ENCODE results near the gene TMEM240. TPM values are rescaled to one million over a fixed set of nuclear protein-coding genes. Genes with fewer than 3 reads are reported as not detected.
"Not testable (repeated sequence)": the region's sequence is repeated elsewhere in the genome, so short reads cannot be mapped to it uniquely, and the experiment has no call there.

TMEM240 gene
- total and polyA plus RNA-seq, 10 of the 15 experiments (the other 5 are each of a cell fraction or from before 2014, with no cell fraction given) = 0.17 to 0.49 TPM; not detected in 8

GRCh38 chr1:1507305-1507704, 33.1 kb downstream of the TMEM240 start (continued):
- TF ChIP-seq, protein P1, sequence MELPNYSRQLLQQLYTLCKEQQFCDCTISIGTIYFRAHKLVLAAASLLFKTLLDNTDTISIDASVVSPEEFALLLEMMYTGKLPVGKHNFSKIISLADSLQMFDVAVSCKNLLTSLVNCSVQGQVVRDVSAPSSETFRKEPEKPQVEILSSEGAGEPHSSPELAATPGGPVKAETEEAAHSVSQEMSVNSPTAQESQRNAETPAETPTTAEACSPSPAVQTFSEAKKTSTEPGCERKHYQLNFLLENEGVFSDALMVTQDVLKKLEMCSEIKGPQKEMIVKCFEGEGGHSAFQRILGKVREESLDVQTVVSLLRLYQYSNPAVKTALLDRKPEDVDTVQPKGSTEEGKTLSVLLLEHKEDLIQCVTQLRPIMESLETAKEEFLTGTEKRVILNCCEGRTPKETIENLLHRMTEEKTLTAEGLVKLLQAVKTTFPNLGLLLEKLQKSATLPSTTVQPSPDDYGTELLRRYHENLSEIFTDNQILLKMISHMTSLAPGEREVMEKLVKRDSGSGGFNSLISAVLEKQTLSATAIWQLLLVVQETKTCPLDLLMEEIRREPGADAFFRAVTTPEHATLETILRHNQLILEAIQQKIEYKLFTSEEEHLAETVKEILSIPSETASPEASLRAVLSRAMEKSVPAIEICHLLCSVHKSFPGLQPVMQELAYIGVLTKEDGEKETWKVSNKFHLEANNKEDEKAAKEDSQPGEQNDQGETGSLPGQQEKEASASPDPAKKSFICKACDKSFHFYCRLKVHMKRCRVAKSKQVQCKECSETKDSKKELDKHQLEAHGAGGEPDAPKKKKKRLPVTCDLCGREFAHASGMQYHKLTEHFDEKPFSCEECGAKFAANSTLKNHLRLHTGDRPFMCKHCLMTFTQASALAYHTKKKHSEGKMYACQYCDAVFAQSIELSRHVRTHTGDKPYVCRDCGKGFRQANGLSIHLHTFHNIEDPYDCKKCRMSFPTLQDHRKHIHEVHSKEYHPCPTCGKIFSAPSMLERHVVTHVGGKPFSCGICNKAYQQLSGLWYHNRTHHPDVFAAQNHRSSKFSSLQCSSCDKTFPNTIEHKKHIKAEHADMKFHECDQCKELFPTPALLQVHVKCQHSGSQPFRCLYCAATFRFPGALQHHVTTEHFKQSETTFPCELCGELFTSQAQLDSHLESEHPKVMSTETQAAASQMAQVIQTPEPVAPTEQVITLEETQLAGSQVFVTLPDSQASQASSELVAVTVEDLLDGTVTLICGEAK (IDR thresholded peaks at IDR 0.05; ENCODE audit: borderline replicate concordance) = no peak
- TF ChIP-seq TCF12 (IDR thresholded peaks at IDR 0.05; ENCODE audit: low read depth, low read length) (no peak), RFX5 (IDR thresholded peaks at IDR 0.05; ENCODE audit: low read depth, low read length) (no peak), CBX3 (IDR thresholded peaks at IDR 0.05; ENCODE audit: borderline replicate concordance, low read depth) (no peak), CHD2 (IDR thresholded peaks at IDR 0.05; ENCODE audit: borderline replicate concordance, low read depth, low read length) (no peak), WRNIP1 (IDR thresholded peaks at IDR 0.05; ENCODE audit: borderline replicate concordance, low read depth, low read length) (no peak), NRF1 (conservative IDR thresholded peaks at IDR 0.05; ENCODE audit: low read depth, low read length) (no peak), JUND (IDR thresholded peaks at IDR 0.05; ENCODE audit: low read depth, low read length) (no peak), EED (IDR thresholded peaks at IDR 0.05; ENCODE audit: low read depth) (no peak), IKZF2 (IDR thresholded peaks at IDR 0.05) (no peak)
- TF ChIP-seq, protein P2, sequence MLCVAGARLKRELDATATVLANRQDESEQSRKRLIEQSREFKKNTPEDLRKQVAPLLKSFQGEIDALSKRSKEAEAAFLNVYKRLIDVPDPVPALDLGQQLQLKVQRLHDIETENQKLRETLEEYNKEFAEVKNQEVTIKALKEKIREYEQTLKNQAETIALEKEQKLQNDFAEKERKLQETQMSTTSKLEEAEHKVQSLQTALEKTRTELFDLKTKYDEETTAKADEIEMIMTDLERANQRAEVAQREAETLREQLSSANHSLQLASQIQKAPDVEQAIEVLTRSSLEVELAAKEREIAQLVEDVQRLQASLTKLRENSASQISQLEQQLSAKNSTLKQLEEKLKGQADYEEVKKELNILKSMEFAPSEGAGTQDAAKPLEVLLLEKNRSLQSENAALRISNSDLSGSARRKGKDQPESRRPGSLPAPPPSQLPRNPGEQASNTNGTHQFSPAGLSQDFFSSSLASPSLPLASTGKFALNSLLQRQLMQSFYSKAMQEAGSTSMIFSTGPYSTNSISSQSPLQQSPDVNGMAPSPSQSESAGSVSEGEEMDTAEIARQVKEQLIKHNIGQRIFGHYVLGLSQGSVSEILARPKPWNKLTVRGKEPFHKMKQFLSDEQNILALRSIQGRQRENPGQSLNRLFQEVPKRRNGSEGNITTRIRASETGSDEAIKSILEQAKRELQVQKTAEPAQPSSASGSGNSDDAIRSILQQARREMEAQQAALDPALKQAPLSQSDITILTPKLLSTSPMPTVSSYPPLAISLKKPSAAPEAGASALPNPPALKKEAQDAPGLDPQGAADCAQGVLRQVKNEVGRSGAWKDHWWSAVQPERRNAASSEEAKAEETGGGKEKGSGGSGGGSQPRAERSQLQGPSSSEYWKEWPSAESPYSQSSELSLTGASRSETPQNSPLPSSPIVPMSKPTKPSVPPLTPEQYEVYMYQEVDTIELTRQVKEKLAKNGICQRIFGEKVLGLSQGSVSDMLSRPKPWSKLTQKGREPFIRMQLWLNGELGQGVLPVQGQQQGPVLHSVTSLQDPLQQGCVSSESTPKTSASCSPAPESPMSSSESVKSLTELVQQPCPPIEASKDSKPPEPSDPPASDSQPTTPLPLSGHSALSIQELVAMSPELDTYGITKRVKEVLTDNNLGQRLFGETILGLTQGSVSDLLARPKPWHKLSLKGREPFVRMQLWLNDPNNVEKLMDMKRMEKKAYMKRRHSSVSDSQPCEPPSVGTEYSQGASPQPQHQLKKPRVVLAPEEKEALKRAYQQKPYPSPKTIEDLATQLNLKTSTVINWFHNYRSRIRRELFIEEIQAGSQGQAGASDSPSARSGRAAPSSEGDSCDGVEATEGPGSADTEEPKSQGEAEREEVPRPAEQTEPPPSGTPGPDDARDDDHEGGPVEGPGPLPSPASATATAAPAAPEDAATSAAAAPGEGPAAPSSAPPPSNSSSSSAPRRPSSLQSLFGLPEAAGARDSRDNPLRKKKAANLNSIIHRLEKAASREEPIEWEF (IDR thresholded peaks at IDR 0.05; ENCODE audit: insufficient replicate concordance, low read depth, low read length) = no peak

- ATAC-seq; H3K4me3 ChIP-seq; H3K9me3 ChIP-seq (replicated peaks; ENCODE audit: control insufficient read depth, insufficient read depth, low read length); H3K4me2 ChIP-seq (ENCODE audit: control insufficient read depth, insufficient read depth); FAIRE-seq; H3K9ac ChIP-seq (ENCODE audit: control insufficient read depth, insufficient read depth, low read length); H3K27me3 ChIP-seq (replicated peaks in 1 of 2; ENCODE audit: control insufficient read depth in 2 of 2, insufficient read depth in 2 of 2, low read length in 1 of 2); H4K20me1 ChIP-seq (ENCODE audit: control insufficient read depth, insufficient read depth); H3K27ac ChIP-seq (ENCODE audit: control insufficient read depth, insufficient read depth); H3K4me1 ChIP-seq (ENCODE audit: control insufficient read depth, insufficient read depth, low read length); H3K79me2 ChIP-seq (ENCODE audit: control insufficient read depth, insufficient read depth, low read length); DNase-seq (ENCODE audit: low read depth, low spot score); H3K36me3 ChIP-seq (ENCODE audit: control insufficient read depth in 2 of 2, insufficient read depth in 2 of 2, low read length in 1 of 2): not testable (repeated sequence)
- RAD21 ChIA-PET (ENCODE audit: unreplicated experiment) = interaction anchor here (0.6 to 1.2 kb wide), 4 partner anchors 62 to 386 kb away, joined by 3 to 4 read pairs (median 3); partner anchors contain the start of gene AURKAIP1
- SMC1A ChIA-PET (ENCODE audit: uncharacterized antibody, unreplicated experiment) = interaction anchor here (0.7 to 1.8 kb wide), 5 partner anchors 41 to 134 kb away, joined by 3 to 5 read pairs (median 3); partner anchors contain the start of gene AURKAIP1
- intact Hi-C loops (cut with micrococcal nuclease; ENCODE audit: unreplicated experiment) (loop anchor here (2.0 to 10.0 kb wide), 2 partner anchors 65 to 131 kb away; partner anchors contain the start of gene AURKAIP1), in situ Hi-C loops (cut with MboI) (loop anchor here (5.0 kb wide), 1 partner anchor 104 kb away; no protein-coding TSS in a partner anchor)
- POLR2A ChIA-PET = interaction anchor here (0.6 kb wide), 1 partner anchor 110 kb away, joined by 3 read pairs; no protein-coding TSS in a partner anchor
- WGBS (ENCODE audit: insufficient coverage, insufficient replicate concordance, low lambda C conversion rate, missing lambda C conversion rate) = 30% methylated on average over 5 of the region's 5 CpGs
- CTCF ChIA-PET = interaction anchor here (0.6 to 3.4 kb wide), 14 partner anchors 10 to 200 kb away, joined by 3 to 17 read pairs (median 4); partner anchors contain the start of genes AURKAIP1 and CCNL2
- peak overlapping the region; percentile 35 for H2AFZ ChIP-seq (ENCODE audit: control insufficient read depth, low read depth, low read length)
- TSS peak; percentile 92 for BruUV-seq (replicated peaks)
Measured at GRCh38 chr1:1505801-1506200, 34.6 kb downstream of the TMEM240 start.

Measured in GM12878 (cell line).